Right lobe of liver (tissue), 6 donors: ENCODE results near the gene ARFGAP1. TPM values are rescaled to one million over a fixed set of nuclear protein-coding genes. Genes with fewer than 3 reads are reported as not detected.
"Not testable (repeated sequence)": the region's sequence is repeated elsewhere in the genome, so short reads cannot be mapped to it uniquely, and the experiment has no call there.

Source experiments
- ATAC-seq, 4 donors: fragments of 200-7000 bp; cut with Tn5 transposase; one replicate each; pipeline ENCODE4 v1.9.1; 2020; ENCODE audit warnings: mild to moderate bottlenecking in 4 of 4, moderate library complexity in 4 of 4
- DNase-seq, 3 donors: peaks; one replicate each; pipeline ENCODE4 v3.0.0-alpha.2; 2020
- H3K27ac ChIP-seq, 3 donors: fragments of 200-600 bp; one replicate each; pipeline ENCODE4 v1.8.0; 2022
- H3K27me3 ChIP-seq, 2 donors: fragments of 200-600 bp; one replicate each; pipeline ENCODE4 v1.8.0; 2022
- H3K36me3 ChIP-seq, 4 donors: fragments of 200-600 bp; sonication (generic) in 1 of 4; one replicate each; pipeline versions ENCODE4 v1.5.1 to v1.8.0; 2017 to 2022; ENCODE audit warnings: control low read depth in 1 of 4
- H3K4me1 ChIP-seq, 4 donors: fragments of 200-600 bp; sonication (generic) in 1 of 4; one replicate each; pipeline versions ENCODE4 v1.5.1 to v1.8.0; 2017 to 2022; ENCODE audit warnings: control low read depth in 1 of 4
- H3K4me3 ChIP-seq, 3 donors: fragments of 200-600 bp; one replicate each; pipeline ENCODE4 v1.8.0; 2022
- H3K9me3 ChIP-seq, 4 donors: fragments of 200-600 bp; sonication (generic) in 1 of 4; one replicate each; pipeline versions ENCODE4 v1.5.1 to v1.8.0; 2017 to 2022; ENCODE audit warnings: control low read depth in 1 of 4
- POLR2A ChIP-seq: fragments of 450-650 bp; IDR thresholded peaks from one replicate; pipeline ENCODE4 v1.6.1; 2017; ENCODE audit warnings: antibody characterized with exemption, mild to moderate bottlenecking
- WGBS: methylation state at CpG from one replicate; pipeline ENCODE4 v1.1.6; 2018; ENCODE audit warnings: low coverage, low lambda C conversion rate; ENCODE audit not compliant: insufficient coverage; ENCODE audit errors: missing lambda C conversion rate; 5-methylcytosine and 5-hydroxymethylcytosine counted together
- intact Hi-C, 2 donors: fragments of 100-400 bp; cut with DNase I; formaldehyde crosslinking; loops; one replicate each; pipeline versions ENCODE4 v1.11.2 to v1.14.1; 2022
- total RNA-seq, 6 experiments: library from RNA; depleted of rRNA in 2 of 6; stranded (reverse); fragments of >200 nt in 2 of 6; fragmentation: NEBNext Ultra II Directional in 3 of 6; extraction: Animal tissue kit (Norgen Biotek cat#: 25700) in 3 of 6; gene quantifications; one replicate each; pipeline versions ENCODE4 v1.1.0 to v1.2.4, GENCODE V29; 2016 to 2023
- TF ChIP-seq, protein P1 (sequence below), 4 donors: fragments of 200-600 bp in 3 of 4; fragments of 450-650 bp in 1 of 4; IDR thresholded peaks; one replicate each; pipeline versions ENCODE4 v1.5.1 to v1.8.0; 2016 to 2022; ENCODE audit warnings: antibody characterized with exemption in 4 of 4, mild to moderate bottlenecking in 2 of 4
- donor health status: DM: no; HTN: yes; CAD: no.
- donor health status: DM: no; HTN: no; CAD: no.
- donor health status: DM: no; HTN: no; CAD: no.
- donor health status: DM: no; HTN: yes; CAD: no.
- donor health status: DM: no; HTN: yes; CAD: no.

Gene ARFGAP1
- total RNA-seq, 6 experiments from 2014 or later: 17.4 to 42.8 (median 29.5) TPM

DNA sequence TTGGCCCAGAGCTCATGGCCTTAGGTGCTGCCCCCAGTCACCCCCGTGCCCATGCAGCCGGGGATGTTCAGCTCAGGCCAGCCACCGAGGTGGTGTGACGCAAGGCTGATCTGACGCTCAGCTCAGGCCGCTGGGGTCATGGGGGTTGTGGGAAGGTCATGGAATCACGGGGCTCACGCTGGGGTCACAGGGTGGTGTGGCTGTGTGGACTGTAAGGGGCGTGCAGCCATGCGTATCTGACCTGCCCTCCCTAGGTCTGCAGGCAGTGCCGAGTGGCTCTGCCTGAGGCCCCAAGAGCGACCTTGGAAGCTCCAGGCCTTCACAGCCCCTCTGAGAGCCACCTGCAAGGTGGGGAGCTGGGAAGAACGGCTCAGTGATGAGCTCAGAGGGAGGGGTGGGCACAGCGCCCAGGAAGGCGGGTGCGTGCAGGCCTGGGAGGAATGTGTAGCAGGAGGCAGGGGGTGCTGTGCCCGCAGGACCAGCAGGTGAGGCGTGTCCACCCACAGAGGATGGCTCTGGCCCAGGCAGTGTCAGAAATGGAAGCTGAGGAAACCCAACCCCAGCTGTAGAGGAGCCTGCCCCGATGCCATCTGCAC lies 60.7 kb downstream of the ARFGAP1 start:
- DNase-seq (peak in 1 of 3 donors; percentile 45), ATAC-seq (no peak)
- H3K4me1 ChIP-seq: no peaks in the 10 kb centered on the region
- intact Hi-C loops: no loop called here
- no peak for TF ChIP-seq POLR2A
- TF ChIP-seq, protein P1, sequence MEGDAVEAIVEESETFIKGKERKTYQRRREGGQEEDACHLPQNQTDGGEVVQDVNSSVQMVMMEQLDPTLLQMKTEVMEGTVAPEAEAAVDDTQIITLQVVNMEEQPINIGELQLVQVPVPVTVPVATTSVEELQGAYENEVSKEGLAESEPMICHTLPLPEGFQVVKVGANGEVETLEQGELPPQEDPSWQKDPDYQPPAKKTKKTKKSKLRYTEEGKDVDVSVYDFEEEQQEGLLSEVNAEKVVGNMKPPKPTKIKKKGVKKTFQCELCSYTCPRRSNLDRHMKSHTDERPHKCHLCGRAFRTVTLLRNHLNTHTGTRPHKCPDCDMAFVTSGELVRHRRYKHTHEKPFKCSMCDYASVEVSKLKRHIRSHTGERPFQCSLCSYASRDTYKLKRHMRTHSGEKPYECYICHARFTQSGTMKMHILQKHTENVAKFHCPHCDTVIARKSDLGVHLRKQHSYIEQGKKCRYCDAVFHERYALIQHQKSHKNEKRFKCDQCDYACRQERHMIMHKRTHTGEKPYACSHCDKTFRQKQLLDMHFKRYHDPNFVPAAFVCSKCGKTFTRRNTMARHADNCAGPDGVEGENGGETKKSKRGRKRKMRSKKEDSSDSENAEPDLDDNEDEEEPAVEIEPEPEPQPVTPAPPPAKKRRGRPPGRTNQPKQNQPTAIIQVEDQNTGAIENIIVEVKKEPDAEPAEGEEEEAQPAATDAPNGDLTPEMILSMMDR (IDR thresholded peaks at IDR 0.05): no peak
- no peaks in the 10 kb centered on the region for H3K9me3 ChIP-seq
- H3K36me3 ChIP-seq: no peaks in the 10 kb centered on the region
- WGBS: 81% methylated on average over 6 of the region's 19 CpGs
- H3K27me3 ChIP-seq: no peaks in the 10 kb centered on the region
- H3K27ac ChIP-seq: no peak overlapping the region
- no peak overlapping the region for H3K4me3 ChIP-seq

- no peak for TF ChIP-seq POLR2A
- TF ChIP-seq, protein P1 (IDR thresholded peaks at IDR 0.05): no peak
- ATAC-seq: no peak
- DNase-seq: no peak
- Histone ChIP-seq H3K36me3 (no peaks in the 10 kb centered on the region), H3K27me3 (no peaks in the 10 kb centered on the region), H3K27ac (no peak overlapping the region), H3K9me3 (no peaks in the 10 kb centered on the region), H3K4me3 (no peak overlapping the region), H3K4me1 (no peaks in the 10 kb centered on the region)
- WGBS: 46% methylated on average over 5 of the region's 8 CpGs
- intact Hi-C loops: no loop called here
These were observed 61.7 kb downstream of the ARFGAP1 start for GRCh38 chr20:63334356-63334755.

DNA sequence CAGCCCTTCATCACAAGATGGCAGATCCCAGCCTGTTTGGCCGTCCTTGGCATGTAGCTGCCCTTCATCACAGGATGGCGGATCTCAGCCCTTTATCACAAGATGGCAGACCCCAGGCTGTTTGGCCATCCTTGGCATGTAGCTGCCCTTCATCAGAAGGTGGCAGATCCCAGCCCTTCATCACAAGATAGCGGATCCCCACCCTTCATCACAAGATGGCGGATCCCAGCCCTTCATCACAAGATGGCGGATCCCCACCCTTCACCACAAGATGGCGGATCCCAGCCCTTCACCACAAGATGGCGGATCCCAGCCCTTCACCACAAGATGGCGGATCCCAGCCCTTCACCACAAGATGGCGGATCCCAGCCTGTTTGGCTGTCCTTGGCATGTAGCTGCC lies 62.4 kb downstream of the ARFGAP1 start:
- H3K27me3 ChIP-seq, H3K27ac ChIP-seq, H3K9me3 ChIP-seq, H3K4me1 ChIP-seq, DNase-seq, ATAC-seq, intact Hi-C loops, H3K4me3 ChIP-seq, H3K36me3 ChIP-seq: not testable (repeated sequence)
- WGBS: 92% methylated on average over 2 of the region's 9 CpGs

GRCh38 chr20:63335711-63336110 lies 63.1 kb downstream of the ARFGAP1 start:
- TF ChIP-seq, protein P1 (IDR thresholded peaks at IDR 0.05): no peak
- TF ChIP-seq POLR2A: no peak
- no peaks in the 10 kb centered on the region for H3K9me3 ChIP-seq
- H3K27ac ChIP-seq: no peak overlapping the region
- no peaks in the 10 kb centered on the region for H3K27me3 ChIP-seq
- H3K36me3 ChIP-seq: no peaks in the 10 kb centered on the region
- intact Hi-C loops: no loop called here
- ATAC-seq: peak; percentile 14 to 65 (median 32)
- 49% methylated on average over 4 of the region's 9 CpGs for WGBS
- H3K4me1 ChIP-seq: no peaks in the 10 kb centered on the region
- peak in 1 of 3 donors; percentile 23 for DNase-seq
- no peak overlapping the region for H3K4me3 ChIP-seq

DNA sequence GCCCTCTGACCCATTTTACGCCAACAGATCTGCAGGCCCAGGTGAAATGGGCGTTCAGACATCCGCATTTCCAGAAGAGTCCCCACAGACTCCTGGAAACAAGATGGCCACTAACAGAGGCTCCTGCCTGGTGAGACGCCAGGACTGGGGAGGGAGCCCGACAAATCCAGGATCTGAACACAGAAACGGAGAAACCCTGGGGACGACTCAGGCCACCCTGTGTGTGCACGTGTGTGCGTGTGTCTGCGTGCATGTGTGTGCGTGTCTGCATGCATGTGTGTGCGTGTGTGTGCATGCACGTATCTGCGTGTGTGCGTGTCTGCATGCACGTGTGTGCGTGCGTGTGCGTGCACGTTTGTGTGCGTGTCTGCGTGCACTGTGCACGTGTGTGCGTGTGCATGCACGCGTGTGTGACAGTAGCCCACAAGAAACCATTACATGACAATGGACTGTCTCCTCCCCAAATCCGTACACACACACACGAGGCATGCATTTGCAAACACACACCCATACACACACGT lies 63.7 kb downstream of the ARFGAP1 start:
- no peaks in the 10 kb centered on the region for H3K36me3 ChIP-seq
- TF ChIP-seq POLR2A: no peak
- TF ChIP-seq, protein P1 (IDR thresholded peaks at IDR 0.05): no peak
- H3K27me3 ChIP-seq: no peaks in the 10 kb centered on the region
- H3K27ac ChIP-seq: no peak overlapping the region
- H3K9me3 ChIP-seq: no peaks in the 10 kb centered on the region
- DNase-seq: no peak
- 88% methylated on average over 28 of the region's 29 CpGs for WGBS
- intact Hi-C loops: no loop called here
- H3K4me3 ChIP-seq: no peak overlapping the region
- ATAC-seq: no peak
- no peaks in the 10 kb centered on the region for H3K4me1 ChIP-seq
